Spinal cord (tissue), 10 donors: ENCODE measurements around the gene POPDC2. TPM values are rescaled to one million over a fixed set of nuclear protein-coding genes. Genes with fewer than 3 reads are reported as not detected.

Experiments used
- DNase-seq, 6 donors: peaks; one replicate each; pipeline versions ENCODE4 v3.0.0 to v3.0.0-alpha.2; 2013 to 2015; ENCODE audit warnings: low spot score in 6 of 6, low read depth in 4 of 6
- H3K27ac ChIP-seq: one replicate; pipeline ENCODE4 v1.5.1; 2013; ENCODE audit warnings: low read depth, low read length, control low read depth
- H3K27me3 ChIP-seq: one replicate; pipeline ENCODE4 v1.6.1; 2013; ENCODE audit warnings: low read length; ENCODE audit not compliant: control insufficient read depth, insufficient read depth
- H3K36me3 ChIP-seq: one replicate; pipeline ENCODE4 v1.6.1; 2013; ENCODE audit warnings: low read length; ENCODE audit not compliant: control insufficient read depth, insufficient read depth
- H3K4me1 ChIP-seq: one replicate; pipeline ENCODE4 v1.6.1; 2013; ENCODE audit warnings: low read length; ENCODE audit not compliant: control insufficient read depth, insufficient read depth
- H3K4me3 ChIP-seq: one replicate; pipeline ENCODE4 v1.5.1; 2013; ENCODE audit warnings: low read depth, low read length, control low read depth
- H3K9me3 ChIP-seq: one replicate; pipeline ENCODE4 v1.6.1; 2013; ENCODE audit warnings: low read length; ENCODE audit not compliant: control insufficient read depth, insufficient read depth
- WGBS: methylation state at CpG from one replicate; pipeline ENCODE4 v1.1.5; 2013; ENCODE audit warnings: missing lambda C conversion rate; ENCODE audit not compliant: insufficient coverage; 5-methylcytosine and 5-hydroxymethylcytosine counted together
- polyA plus RNA-seq, 2 donors: library from polyadenylated mRNA; unstranded; fragments of 120-200 nt; gene quantifications; one replicate each; pipeline ENCODE4 v1.2.1, GENCODE V29; 2013; ENCODE audit not compliant: insufficient read length in 2 of 2
- total RNA-seq, 2 donors: library from RNA; depleted of rRNA in 1 of 2; stranded (reverse); fragments of 120-200 nt in 1 of 2; fragments of >200 nt in 1 of 2; gene quantifications; one replicate each; pipeline versions ENCODE4 v1.2.3 to v1.2.4, GENCODE V29; 2013 to 2014
- donor health status: healthy.

POPDC2 gene
- total and polyA plus RNA-seq, 4 donors, result 0.89 to 4.6 (median 2.8) TPM

DNA sequence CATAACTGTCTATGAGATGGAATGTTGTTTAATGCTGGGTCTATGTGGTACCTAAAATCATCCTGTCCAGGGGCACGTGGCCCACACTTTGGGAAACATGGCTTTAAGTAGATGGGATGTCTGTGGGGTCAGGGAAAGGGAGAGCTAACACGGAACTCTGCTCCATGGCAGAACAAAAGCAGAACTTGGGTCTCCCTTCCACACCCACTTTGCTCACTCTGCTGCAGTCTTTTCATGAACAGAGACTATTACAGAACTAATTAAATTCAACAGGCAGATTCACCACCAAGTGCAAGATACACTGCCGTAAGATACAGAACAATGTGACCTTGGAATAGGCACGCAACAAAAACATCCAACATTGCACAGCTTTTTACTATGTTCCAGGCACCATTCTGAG is 28.2 kb downstream of the POPDC2 start:
- no peak overlapping the region for H3K4me3 ChIP-seq
- no peak overlapping the region for H3K27ac ChIP-seq
- H3K9me3 ChIP-seq, result no peaks in the 10 kb centered on the region
- no peaks in the 10 kb centered on the region for H3K4me1 ChIP-seq
- no peaks in the 10 kb centered on the region for H3K27me3 ChIP-seq
- WGBS, result 80% methylated on average over 1 of the region's 4 CpGs
- no peak for DNase-seq
- no peaks in the 10 kb centered on the region for H3K36me3 ChIP-seq

DNA sequence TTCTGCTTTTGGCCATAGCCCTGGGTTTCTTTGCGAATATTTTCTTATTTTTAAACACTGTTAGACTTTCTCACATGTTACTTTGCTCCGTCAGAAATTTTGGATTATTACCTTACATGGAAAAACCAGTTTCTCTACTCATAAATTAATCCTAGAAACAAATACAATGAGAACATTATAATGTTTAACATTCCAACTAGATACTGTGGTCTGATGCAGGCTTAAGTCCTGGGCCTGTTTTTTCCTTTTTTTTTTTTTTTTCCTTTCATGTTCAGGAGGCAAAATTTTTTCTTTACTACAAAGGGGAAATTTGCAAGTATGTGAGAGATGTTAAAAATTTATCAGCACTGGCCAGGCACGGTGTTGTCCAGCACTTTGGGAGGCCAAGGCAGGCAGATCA is 28.9 kb downstream of the POPDC2 start:
- DNase-seq, result no peak
- WGBS, result 94% methylated on average over 2 of the region's 3 CpGs
- no peaks in the 10 kb centered on the region for H3K4me1 ChIP-seq
- H3K4me3 ChIP-seq, result no peak overlapping the region
- no peaks in the 10 kb centered on the region for H3K27me3 ChIP-seq
- no peaks in the 10 kb centered on the region for H3K9me3 ChIP-seq
- no peaks in the 10 kb centered on the region for H3K36me3 ChIP-seq
- no peak overlapping the region for H3K27ac ChIP-seq

DNA sequence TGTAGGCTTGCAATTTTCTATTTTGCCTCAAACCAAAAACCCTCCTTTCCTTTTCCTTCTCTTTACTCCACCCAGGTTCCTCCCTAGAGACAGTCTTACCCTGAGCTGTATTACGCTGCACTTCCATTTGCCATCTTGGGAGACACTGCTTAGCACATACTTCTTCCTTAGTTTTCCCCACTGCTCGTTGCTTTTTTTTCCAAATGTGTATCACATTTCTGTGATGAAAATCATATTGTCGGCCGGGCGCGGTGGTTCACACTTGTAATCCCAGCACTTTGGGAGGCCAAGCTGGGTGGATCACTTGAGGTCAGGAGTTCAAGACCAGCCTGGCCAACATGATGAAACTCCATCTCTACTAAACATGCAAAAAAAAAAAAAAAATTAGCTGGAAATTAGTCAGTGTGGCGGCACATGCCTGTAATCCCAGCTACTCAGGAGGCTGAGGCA is 29.5 kb downstream of the POPDC2 start:
- Histone ChIP-seq H3K4me3 (no peak overlapping the region), H3K4me1 (no peaks in the 10 kb centered on the region), H3K27ac (no peak overlapping the region), H3K36me3 (no peaks in the 10 kb centered on the region), H3K27me3 (no peaks in the 10 kb centered on the region), H3K9me3 (no peaks in the 10 kb centered on the region)
- WGBS, result 100% methylated on average over 1 of the region's 7 CpGs
- DNase-seq, result no peak

GRCh38 chr3:119630128-119630879 is 30.1 kb downstream of the POPDC2 start:
- Histone ChIP-seq H3K4me3 (no peak overlapping the region), H3K36me3 (no peaks in the 10 kb centered on the region), H3K27ac (no peak overlapping the region), H3K4me1 (no peaks in the 10 kb centered on the region), H3K9me3 (no peaks in the 10 kb centered on the region), H3K27me3 (no peaks in the 10 kb centered on the region)
- DNase-seq, result no peak
- 86% methylated on average over 3 of the region's 8 CpGs for WGBS

DNA sequence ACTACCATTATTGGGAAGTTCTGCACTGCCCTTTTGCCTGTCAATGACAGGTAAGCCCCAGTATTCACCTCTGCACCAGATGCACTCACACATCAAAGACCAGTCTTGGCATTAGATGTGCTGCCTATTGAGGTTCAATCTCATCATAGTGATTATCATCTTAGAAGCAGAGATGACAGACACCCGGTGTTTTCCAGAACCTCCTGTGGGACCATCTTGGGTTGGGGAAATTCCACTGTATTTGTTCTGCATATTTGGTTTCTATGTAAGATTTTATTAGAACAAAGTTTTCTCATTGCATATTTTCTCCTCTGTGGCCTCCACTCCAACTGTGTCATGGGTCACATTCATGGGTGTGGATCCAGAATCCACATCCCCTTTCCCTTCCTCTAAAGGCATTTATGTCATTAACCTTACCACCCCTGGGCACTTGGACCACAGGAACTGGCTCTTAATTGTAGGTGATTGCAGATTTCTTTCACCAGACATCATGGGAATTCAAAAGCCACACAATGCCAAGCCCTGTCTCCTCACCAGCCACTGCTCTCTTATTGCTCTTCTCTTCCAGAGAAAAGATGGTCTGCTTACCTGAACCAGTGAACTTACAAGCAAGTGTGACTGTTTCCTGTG is 31.5 kb downstream of the POPDC2 start:
- no peak for DNase-seq
- Histone ChIP-seq H3K4me3 (no peak overlapping the region), H3K27me3 (no peaks in the 10 kb centered on the region), H3K4me1 (no peaks in the 10 kb centered on the region), H3K36me3 (no peaks in the 10 kb centered on the region), H3K27ac (no peak overlapping the region), H3K9me3 (no peaks in the 10 kb centered on the region)
- no CpG with 5 or more reads among the region's 1 CpG for WGBS

DNA sequence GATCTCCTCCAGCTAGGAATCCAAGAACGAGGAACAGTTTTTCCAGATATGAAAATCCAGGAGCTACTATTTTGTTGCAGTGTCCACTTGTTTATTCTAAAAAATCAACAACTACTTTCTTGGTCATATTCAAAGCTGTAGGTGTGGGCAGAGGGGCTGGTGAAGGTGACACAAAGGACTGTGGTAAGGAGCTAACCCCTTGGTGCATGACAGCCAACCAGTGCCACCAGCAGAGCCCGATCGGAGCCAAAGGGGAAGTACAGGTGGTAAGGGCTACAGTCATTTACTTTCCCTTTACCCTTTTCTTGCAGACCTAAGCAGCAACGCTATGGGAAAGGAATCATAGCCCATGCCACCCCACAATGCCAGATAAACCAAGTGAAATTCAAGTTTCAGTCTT is 32.0 kb downstream of the POPDC2 start:
- H3K27ac ChIP-seq, result no peak overlapping the region
- no peaks in the 10 kb centered on the region for H3K27me3 ChIP-seq
- WGBS, result 56% methylated on average over 1 of the region's 4 CpGs
- H3K4me3 ChIP-seq, result no peak overlapping the region
- DNase-seq, result no peak
- H3K9me3 ChIP-seq, result no peaks in the 10 kb centered on the region
- H3K4me1 ChIP-seq, result no peaks in the 10 kb centered on the region
- no peaks in the 10 kb centered on the region for H3K36me3 ChIP-seq

- no peak overlapping the region for H3K27ac ChIP-seq
- 82% methylated on average over 8 of the region's 8 CpGs for WGBS
- H3K9me3 ChIP-seq, result peaks cover 2% of the 10 kb centered on the region
- no peak overlapping the region for H3K4me3 ChIP-seq
- H3K4me1 ChIP-seq, result no peaks in the 10 kb centered on the region
- H3K27me3 ChIP-seq, result no peaks in the 10 kb centered on the region
- DNase-seq, result no peak
- no peaks in the 10 kb centered on the region for H3K36me3 ChIP-seq
Observed at GRCh38 chr3:119627461-119627860, 32.9 kb downstream of the POPDC2 start.

- 90% methylated on average over 1 of the region's 1 CpG for WGBS
- Histone ChIP-seq H3K4me1 (no peaks in the 10 kb centered on the region), H3K9me3 (peaks cover 2% of the 10 kb centered on the region), H3K27me3 (no peaks in the 10 kb centered on the region), H3K36me3 (no peaks in the 10 kb centered on the region), H3K4me3 (no peak overlapping the region), H3K27ac (no peak overlapping the region)
- DNase-seq, result no peak
Observed at GRCh38 chr3:119626196-119626595, 34.2 kb downstream of the POPDC2 start.

DNA sequence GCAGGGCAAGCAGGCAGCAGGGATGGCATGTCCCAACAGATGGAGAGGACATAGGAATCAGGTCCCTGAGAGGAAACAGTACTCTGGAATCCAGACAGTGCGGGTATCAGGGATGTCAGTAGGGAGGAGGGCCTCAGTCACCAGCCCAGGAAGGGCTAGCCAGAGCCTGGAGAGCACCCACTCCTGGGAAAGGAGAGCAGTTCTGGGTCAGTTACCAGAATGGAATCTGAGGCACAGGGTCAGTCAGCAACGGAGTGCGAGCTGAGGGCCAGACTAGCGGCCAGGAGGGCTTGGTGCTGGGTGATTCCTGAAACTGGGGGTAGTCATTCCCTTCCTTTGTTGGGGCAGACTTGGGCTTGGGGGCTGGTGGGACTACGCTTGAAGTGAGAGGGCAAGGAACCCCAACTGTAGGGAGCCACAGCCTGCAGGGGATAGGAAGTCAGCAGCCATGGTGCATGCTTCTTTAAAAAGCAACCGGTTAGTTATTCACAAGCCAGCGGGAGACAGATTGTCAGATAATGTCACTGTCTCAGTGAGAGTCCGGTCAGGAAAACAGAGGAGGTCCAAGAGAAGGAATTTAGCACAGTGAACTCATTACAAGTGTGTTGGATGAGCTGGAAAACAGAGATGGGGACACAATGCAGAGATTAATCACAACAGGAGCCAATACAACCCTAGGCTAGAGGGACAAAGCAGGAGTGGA is 34.8 kb downstream of the POPDC2 start:
- H3K27me3 ChIP-seq, result no peaks in the 10 kb centered on the region
- no peak overlapping the region for H3K4me3 ChIP-seq
- H3K9me3 ChIP-seq, result peaks cover 2% of the 10 kb centered on the region
- WGBS, result 58% methylated on average over 8 of the region's 8 CpGs
- no peak overlapping the region for H3K27ac ChIP-seq
- no peaks in the 10 kb centered on the region for H3K4me1 ChIP-seq
- no peak for DNase-seq
- no peaks in the 10 kb centered on the region for H3K36me3 ChIP-seq
